Activated CD4-positive, alpha-beta T cell treated with anti-CD3 and anti-CD28 coated beads for 36 hours (primary cell): Measurements from ENCODE around the gene PRSS37. TPM values are rescaled to one million over a fixed set of nuclear protein-coding genes. Genes with fewer than 3 reads are reported as not detected.

Experiments
- ATAC-seq: fragments of 200-7000 bp; cut with Tn5 transposase; one replicate; pipeline ENCODE4 v1.10.0; 2021; ENCODE audit warnings: mild to moderate bottlenecking, moderate library complexity
- CTCF ChIA-PET: fragments of 350-600 bp; sonication (Branson Sonifier 250); formaldehyde crosslinking; loops from one replicate; lab custom pipeline; 2021; ENCODE audit warnings: antibody characterized with exemption; lab: Charles Lee
- POLR2A ChIA-PET: fragments of 350-600 bp; sonication (Branson Sonifier 250); formaldehyde crosslinking; loops from one replicate; lab custom pipeline; 2021; ENCODE audit warnings: antibody characterized with exemption, inconsistent platforms; lab: Charles Lee
- DNase-seq: peaks from one replicate; pipeline ENCODE4 v3.0.0-alpha.2; 2020
- H3K27ac Mint-ChIP-seq: one replicate; pipeline ENCODE4 v1.8.0; 2021; ENCODE audit warnings: mixed read lengths
- H3K27me3 Mint-ChIP-seq: one replicate; pipeline ENCODE4 v1.8.0; 2021; ENCODE audit warnings: mixed read lengths
- H3K36me3 Mint-ChIP-seq: one replicate; pipeline ENCODE4 v1.8.0; 2021; ENCODE audit warnings: low read depth, mixed read lengths
- H3K4me1 Mint-ChIP-seq: one replicate; pipeline ENCODE4 v1.8.0; 2021; ENCODE audit warnings: mixed read lengths
- H3K4me3 Mint-ChIP-seq: one replicate; pipeline ENCODE4 v1.8.0; 2021; ENCODE audit warnings: mild to moderate bottlenecking, moderate library complexity, mixed read lengths
- H3K9me3 Mint-ChIP-seq: one replicate; pipeline ENCODE4 v1.8.0; 2021; ENCODE audit warnings: low read depth, mixed read lengths
- intact Hi-C, 2 experiments: fragments of 100-400 bp; cut with DNase I in 1 of 2; cut with micrococcal nuclease in 1 of 2; formaldehyde crosslinking; loops; one replicate each; pipeline versions ENCODE4 v1.14.2 to v1.15.1; 2022 to 2024; cut with DNase I, micrococcal nuclease
- total RNA-seq, 2 experiments: library from RNA; stranded (reverse); gene quantifications; one replicate each; pipeline ENCODE4 v1.2.3, GENCODE V29; 2021

PRSS37 gene
- not detected for total RNA-seq

GRCh38 chr7:141841385-141841784 is at the start of gene PRSS37:
PRSS37 (minus strand) TSS chr7:141841485; CDS start chr7:141841049, 436 bp downstream.
- H3K9me3 Mint-ChIP-seq = no peaks in the 10 kb centered on the region
- no peak within 1 kb of the TSS for H3K27ac Mint-ChIP-seq
- ChIA-PET CTCF (interaction anchor here (1.5 kb wide), 1 partner anchor 134 kb away, joined by 5 read pairs; no protein-coding TSS in a partner anchor), POLR2A (no interaction called here)
- H3K36me3 Mint-ChIP-seq = no peaks in the 10 kb centered on the region
- no peaks in the 10 kb centered on the region for H3K27me3 Mint-ChIP-seq
- H3K4me3 Mint-ChIP-seq = no peak within 1 kb of the TSS
- no peak for DNase-seq
- intact Hi-C loops = no loop called here
- no peak for ATAC-seq
- H3K4me1 Mint-ChIP-seq = no peaks in the 10 kb centered on the region

- Mint-ChIP-seq H3K36me3 (no peaks in the 10 kb centered on the region), H3K27ac (no peak overlapping the region), H3K4me3 (no peak overlapping the region), H3K4me1 (peaks cover 2% of the 10 kb centered on the region), H3K27me3 (peaks cover 9% of the 10 kb centered on the region), H3K9me3 (no peaks in the 10 kb centered on the region)
- no peak for DNase-seq
- CTCF ChIA-PET = interaction anchor here (0.6 kb wide), 1 partner anchor 8 kb away, joined by 3 read pairs; no protein-coding TSS in a partner anchor
- POLR2A ChIA-PET = no interaction called here
- intact Hi-C loops = no loop called here
- no peak for ATAC-seq
Observed at GRCh38 chr7:141889321-141889720, 48.0 kb upstream of the PRSS37 start.

- peaks cover 2% of the 10 kb centered on the region for H3K4me1 Mint-ChIP-seq
- ATAC-seq (peak; percentile 69), DNase-seq (no peak)
- H3K27ac Mint-ChIP-seq = no peak overlapping the region
- no peak overlapping the region for H3K4me3 Mint-ChIP-seq
- peaks cover 4% of the 10 kb centered on the region for H3K27me3 Mint-ChIP-seq
- no peaks in the 10 kb centered on the region for H3K9me3 Mint-ChIP-seq
- H3K36me3 Mint-ChIP-seq = no peaks in the 10 kb centered on the region
- intact Hi-C loops = no loop called here
- CTCF ChIA-PET = no interaction called here
- POLR2A ChIA-PET = no interaction called here
Observed at GRCh38 chr7:141884539-141885225, 43.4 kb upstream of the PRSS37 start.

GRCh38 chr7:141880960-141881359 is 39.7 kb upstream of the PRSS37 start:
- no peak overlapping the region for H3K4me3 Mint-ChIP-seq
- H3K9me3 Mint-ChIP-seq = peaks cover 4% of the 10 kb centered on the region
- H3K27me3 Mint-ChIP-seq = peaks cover 2% of the 10 kb centered on the region
- no peaks in the 10 kb centered on the region for H3K36me3 Mint-ChIP-seq
- ChIA-PET CTCF (no interaction called here), POLR2A (no interaction called here)
- ATAC-seq (no peak), DNase-seq (no peak)
- intact Hi-C loops = no loop called here
- no peak overlapping the region for H3K27ac Mint-ChIP-seq
- H3K4me1 Mint-ChIP-seq = peaks cover 2% of the 10 kb centered on the region

- DNase-seq (no peak), ATAC-seq (no peak)
- peaks cover 4% of the 10 kb centered on the region for H3K9me3 Mint-ChIP-seq
- POLR2A ChIA-PET = no interaction called here
- H3K4me3 Mint-ChIP-seq = no peak overlapping the region
- H3K36me3 Mint-ChIP-seq = no peaks in the 10 kb centered on the region
- H3K27ac Mint-ChIP-seq = no peak overlapping the region
- CTCF ChIA-PET = no interaction called here
- intact Hi-C loops = no loop called here
- H3K4me1 Mint-ChIP-seq = no peaks in the 10 kb centered on the region
- peaks cover 2% of the 10 kb centered on the region for H3K27me3 Mint-ChIP-seq
Observed at GRCh38 chr7:141877365-141877764, 36.1 kb upstream of the PRSS37 start.

GRCh38 chr7:141876371-141876770 is 35.1 kb upstream of the PRSS37 start:
- DNase-seq = no peak

GRCh38 chr7:141875453-141875852 is 34.2 kb upstream of the PRSS37 start:
- peaks cover 7% of the 10 kb centered on the region for H3K9me3 Mint-ChIP-seq
- POLR2A ChIA-PET = no interaction called here
- no peaks in the 10 kb centered on the region for H3K36me3 Mint-ChIP-seq
- intact Hi-C loops = no loop called here
- CTCF ChIA-PET = no interaction called here
- no peak for ATAC-seq
- no peak overlapping the region for H3K27ac Mint-ChIP-seq
- H3K4me3 Mint-ChIP-seq = no peak overlapping the region
- DNase-seq = no peak
- H3K4me1 Mint-ChIP-seq = no peaks in the 10 kb centered on the region
- peaks cover 2% of the 10 kb centered on the region for H3K27me3 Mint-ChIP-seq

More at GRCh38 chr7:141876371-141876770, 35.1 kb upstream of the PRSS37 start:
- H3K36me3 Mint-ChIP-seq = no peaks in the 10 kb centered on the region
- ATAC-seq = no peak
- CTCF ChIA-PET = no interaction called here
- no peak overlapping the region for H3K4me3 Mint-ChIP-seq
- H3K4me1 Mint-ChIP-seq = no peaks in the 10 kb centered on the region
- intact Hi-C loops = no loop called here
- H3K9me3 Mint-ChIP-seq = peaks cover 6% of the 10 kb centered on the region
- no peak overlapping the region for H3K27ac Mint-ChIP-seq
- peaks cover 2% of the 10 kb centered on the region for H3K27me3 Mint-ChIP-seq
- POLR2A ChIA-PET = no interaction called here

GRCh38 chr7:141874787-141875186 is 33.5 kb upstream of the PRSS37 start:
- H3K9me3 Mint-ChIP-seq = peaks cover 13% of the 10 kb centered on the region
- intact Hi-C loops = no loop called here
- no peak overlapping the region for H3K4me3 Mint-ChIP-seq
- ChIA-PET CTCF (no interaction called here), POLR2A (no interaction called here)
- H3K27ac Mint-ChIP-seq = no peak overlapping the region
- no peaks in the 10 kb centered on the region for H3K36me3 Mint-ChIP-seq
- no peak for ATAC-seq
- peaks cover 2% of the 10 kb centered on the region for H3K27me3 Mint-ChIP-seq
- H3K4me1 Mint-ChIP-seq = no peaks in the 10 kb centered on the region
- no peak for DNase-seq

- no peak for ATAC-seq
- ChIA-PET POLR2A (no interaction called here), CTCF (no interaction called here)
- no peak for DNase-seq
- Mint-ChIP-seq H3K36me3 (no peaks in the 10 kb centered on the region), H3K4me1 (no peaks in the 10 kb centered on the region), H3K9me3 (peaks cover 9% of the 10 kb centered on the region), H3K27ac (no peak overlapping the region), H3K27me3 (no peaks in the 10 kb centered on the region), H3K4me3 (no peak overlapping the region)
- intact Hi-C loops = no loop called here
Observed at GRCh38 chr7:141872931-141873330, 31.6 kb upstream of the PRSS37 start.

- H3K36me3 Mint-ChIP-seq = no peaks in the 10 kb centered on the region
- POLR2A ChIA-PET = no interaction called here
- H3K4me3 Mint-ChIP-seq = no peak overlapping the region
- H3K9me3 Mint-ChIP-seq = peaks cover 9% of the 10 kb centered on the region
- H3K4me1 Mint-ChIP-seq = no peaks in the 10 kb centered on the region
- H3K27ac Mint-ChIP-seq = no peak overlapping the region
- DNase-seq (no peak), ATAC-seq (no peak)
- CTCF ChIA-PET = no interaction called here
- intact Hi-C loops = no loop called here
- no peaks in the 10 kb centered on the region for H3K27me3 Mint-ChIP-seq
Observed at GRCh38 chr7:141866974-141867373, 25.7 kb upstream of the PRSS37 start.

GRCh38 chr7:141864765-141865447 is 23.6 kb upstream of the PRSS37 start:
- Mint-ChIP-seq H3K27ac (no peak overlapping the region), H3K27me3 (no peaks in the 10 kb centered on the region), H3K9me3 (peaks cover under 1% of the 10 kb centered on the region), H3K4me3 (no peak overlapping the region), H3K36me3 (no peaks in the 10 kb centered on the region), H3K4me1 (no peaks in the 10 kb centered on the region)
- intact Hi-C loops = no loop called here
- POLR2A ChIA-PET = no interaction called here
- CTCF ChIA-PET = no interaction called here
- ATAC-seq (no peak), DNase-seq (no peak)

- CTCF ChIA-PET = no interaction called here
- H3K4me1 Mint-ChIP-seq = no peaks in the 10 kb centered on the region
- no peaks in the 10 kb centered on the region for H3K27me3 Mint-ChIP-seq
- intact Hi-C loops = no loop called here
- peaks cover 2% of the 10 kb centered on the region for H3K36me3 Mint-ChIP-seq
- H3K4me3 Mint-ChIP-seq = no peak overlapping the region
- DNase-seq (no peak), ATAC-seq (no peak)
- H3K27ac Mint-ChIP-seq = no peak overlapping the region
- POLR2A ChIA-PET = no interaction called here
- peaks cover 13% of the 10 kb centered on the region for H3K9me3 Mint-ChIP-seq
Observed at GRCh38 chr7:141860207-141860606, 18.9 kb upstream of the PRSS37 start.
